Esophagus mucosa (tissue), 1 donor: ENCODE results near the gene BPIFA1. TPM values are rescaled to one million over a fixed set of nuclear protein-coding genes. Genes with fewer than 3 reads are reported as not detected.

Experiments
- ATAC-seq: fragments of 200-7000 bp; cut with Tn5 transposase; one replicate; pipeline ENCODE4 v1.9.1; 2020
- total RNA-seq: library from RNA; stranded (reverse); gene quantifications from one replicate; pipeline ENCODE4 v1.2.4, GENCODE V29; 2023
- donor health status: DM: yes; HTN: yes; CAD: no.

The BPIFA1 gene
- total RNA-seq, 1 donor from 2014 or later = not detected

DNA sequence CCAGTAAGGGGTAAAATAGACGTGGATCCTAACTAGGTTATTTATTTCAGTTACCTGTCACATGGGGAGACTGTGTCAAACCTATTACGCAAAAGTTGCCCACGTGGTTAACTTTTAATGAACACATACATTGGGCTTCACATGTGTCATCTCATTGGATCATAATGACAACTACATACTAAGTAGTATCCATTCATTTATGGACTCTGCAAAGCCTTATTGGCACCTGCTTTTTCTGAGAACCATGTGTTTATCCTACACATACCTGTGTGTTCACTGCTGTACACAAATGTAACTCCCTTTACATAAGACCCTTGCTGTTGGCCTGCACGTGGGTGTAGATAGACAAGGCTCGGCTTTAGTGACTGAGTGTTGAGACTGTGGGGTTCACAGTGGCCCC, 5.1 kb downstream of the BPIFA1 start:
- no peak for ATAC-seq

- no peak for ATAC-seq
These were observed 6.7 kb downstream of the BPIFA1 start for GRCh38 chr20:33242319-33243100.

- ATAC-seq = no peak
These were observed 10.3 kb downstream of the BPIFA1 start for GRCh38 chr20:33246077-33246476.

- no peak for ATAC-seq
These were observed 13.7 kb downstream of the BPIFA1 start for GRCh38 chr20:33249456-33249855.

DNA sequence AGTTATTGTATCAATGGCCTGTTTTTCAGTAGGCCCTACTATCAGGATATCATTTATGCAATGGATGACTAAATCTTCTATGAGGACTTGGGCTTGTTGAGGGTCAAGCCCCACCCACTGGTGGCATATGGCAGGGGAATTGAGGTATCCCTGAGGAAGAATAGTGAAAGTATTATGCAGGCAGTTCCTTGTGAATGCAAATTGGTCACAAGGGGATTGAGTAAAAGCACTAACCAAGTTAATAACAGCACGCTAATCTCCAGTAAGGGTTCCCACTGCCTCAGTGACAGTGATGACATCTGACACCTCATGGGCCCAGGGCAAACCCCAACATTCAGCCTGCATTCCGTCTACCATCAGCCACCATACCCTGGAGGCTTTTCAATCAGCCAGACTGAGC, 14.9 kb downstream of the BPIFA1 start:
- no peak for ATAC-seq

GRCh38 chr20:33251496-33251895, 15.7 kb downstream of the BPIFA1 start:
- no peak for ATAC-seq

DNA sequence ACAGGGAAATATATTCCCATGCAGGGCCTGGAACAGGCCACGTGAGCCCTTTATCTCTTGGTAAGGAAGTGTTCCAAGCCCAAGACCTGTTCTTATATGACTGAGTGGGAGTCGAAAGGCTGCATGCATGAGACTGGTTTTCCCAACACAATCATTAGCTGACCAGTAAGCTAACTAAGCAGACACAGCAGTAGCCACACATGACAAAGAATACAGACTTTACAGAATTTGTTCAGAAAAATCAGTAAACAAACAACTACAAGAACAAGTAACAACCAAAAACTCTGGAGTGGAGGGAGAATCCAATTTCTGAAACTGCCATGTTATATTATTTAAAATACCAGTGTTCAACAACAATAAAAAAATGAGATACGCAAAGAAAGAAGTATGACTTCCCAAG, 16.7 kb downstream of the BPIFA1 start:
- ATAC-seq = no peak

DNA sequence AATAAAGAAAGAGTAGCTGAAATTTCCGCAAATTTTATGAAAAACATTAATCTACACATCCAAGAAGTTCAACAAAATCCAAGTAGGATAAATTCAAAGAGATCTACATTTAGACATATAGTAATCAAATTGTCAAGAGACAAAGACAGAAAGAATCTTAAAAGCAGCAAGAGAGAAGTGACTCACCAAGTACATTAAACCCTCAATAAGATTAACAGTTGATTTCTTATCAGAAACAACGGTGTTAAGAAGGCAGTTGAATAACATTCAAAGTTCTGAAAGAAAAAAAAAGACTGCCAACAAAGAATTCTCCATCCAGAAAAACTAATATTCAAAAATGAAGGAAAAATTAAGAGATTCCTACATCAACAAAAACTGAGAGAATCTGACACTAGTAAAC, 19.2 kb downstream of the BPIFA1 start:
- no peak for ATAC-seq

- no peak for ATAC-seq
These were observed 21.4 kb downstream of the BPIFA1 start for GRCh38 chr20:33257237-33257636.

DNA sequence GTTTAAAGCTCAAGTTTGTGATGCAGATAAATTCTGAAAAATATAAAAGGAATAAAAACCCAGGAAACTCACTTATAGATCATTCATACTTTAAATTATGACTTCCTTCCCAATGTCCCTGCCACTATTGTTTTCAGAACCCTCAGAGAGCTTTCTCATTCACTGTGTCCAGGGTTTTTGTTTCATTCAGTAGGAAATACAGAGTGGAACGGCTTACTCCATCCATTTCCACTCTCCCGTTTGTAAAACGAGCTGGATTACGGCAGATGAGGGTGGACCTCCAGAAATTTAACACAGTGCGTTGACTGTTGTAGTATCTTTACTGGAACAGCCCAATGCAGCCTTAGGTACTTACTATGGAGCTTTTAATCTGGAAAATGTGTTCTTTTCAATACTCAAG, 23.6 kb downstream of the BPIFA1 start:
- ATAC-seq = no peak

DNA sequence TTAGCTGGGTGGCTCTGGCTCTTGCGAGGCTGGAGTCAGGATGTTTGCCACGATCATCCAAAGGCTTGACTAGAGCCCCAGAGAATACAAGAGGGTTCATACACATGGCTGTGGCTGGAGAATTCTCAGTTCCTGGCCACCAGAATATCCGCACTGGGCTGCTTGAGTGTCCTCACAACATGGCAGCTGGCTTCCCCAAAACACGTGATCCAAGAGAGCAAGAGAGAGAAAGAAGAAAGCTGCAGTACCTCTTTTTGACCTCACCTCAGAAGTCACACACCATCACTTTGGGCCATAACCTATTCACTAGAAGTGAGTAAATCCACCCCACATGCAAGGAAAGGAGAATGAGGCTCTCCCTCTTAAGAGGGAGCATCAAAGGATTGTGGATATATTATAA, 25.7 kb downstream of the BPIFA1 start:
- no peak for ATAC-seq

DNA sequence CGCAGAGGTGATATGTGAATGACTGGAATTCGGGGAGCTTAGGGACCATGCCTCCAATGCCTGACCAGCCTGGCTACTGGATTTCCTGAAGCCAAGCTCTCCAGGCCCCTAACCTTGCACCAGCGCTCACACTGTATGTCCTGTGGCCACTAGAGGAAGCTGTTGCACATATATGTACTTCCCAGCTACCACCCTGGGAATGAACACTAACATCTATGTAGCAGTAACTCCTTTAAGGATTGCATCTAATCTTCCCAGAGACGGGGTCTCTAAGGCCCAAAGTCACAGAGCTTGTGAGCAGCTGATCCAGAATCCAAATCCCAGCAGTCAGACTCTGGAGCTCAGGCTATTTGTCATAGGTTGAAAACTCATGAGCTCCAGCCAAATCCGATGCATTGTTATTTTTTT, 26.9 kb downstream of the BPIFA1 start:
- ATAC-seq = peak; percentile 67

DNA sequence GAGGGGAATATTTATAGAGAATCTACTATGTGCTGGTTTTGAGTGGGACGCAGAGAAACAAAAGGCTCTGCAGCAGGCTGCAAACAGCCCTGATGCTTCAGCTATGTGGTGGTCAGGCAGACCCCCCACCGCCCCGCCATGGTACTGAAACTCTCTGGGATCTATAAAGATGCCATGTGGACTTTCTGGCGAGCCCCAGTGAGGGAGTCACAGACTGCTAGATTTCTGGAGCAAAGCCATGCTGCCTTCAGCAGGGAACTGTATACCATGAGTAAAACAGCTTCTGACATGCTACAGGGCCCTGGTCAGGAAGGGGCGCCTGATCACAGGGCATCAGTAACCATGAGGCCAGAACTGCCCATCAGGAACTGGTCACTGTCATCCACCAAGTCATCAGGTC, 28.0 kb downstream of the BPIFA1 start:
- ATAC-seq = no peak

DNA sequence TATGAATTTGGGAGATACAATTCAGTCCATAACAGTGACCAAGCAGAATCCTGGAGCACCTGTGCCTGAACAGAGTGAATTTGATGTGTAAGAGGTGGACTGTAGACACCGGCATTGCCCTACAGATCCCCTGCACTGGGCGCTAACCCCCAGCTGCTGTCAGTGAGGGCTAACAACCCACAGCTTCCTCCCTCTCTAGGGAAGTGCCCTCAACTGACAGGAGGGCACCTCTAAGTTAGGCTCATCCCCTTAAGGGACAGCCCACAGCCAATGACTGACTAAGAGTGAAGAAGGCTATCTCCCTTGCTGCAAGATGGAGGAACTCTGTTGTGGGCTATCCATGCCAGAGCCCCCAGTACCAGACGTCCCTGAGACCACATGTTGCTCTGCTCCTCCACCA, 31.9 kb downstream of the BPIFA1 start:
- no peak for ATAC-seq

GRCh38 chr20:33272155-33272873, 36.5 kb downstream of the BPIFA1 start:
- no peak for ATAC-seq

DNA sequence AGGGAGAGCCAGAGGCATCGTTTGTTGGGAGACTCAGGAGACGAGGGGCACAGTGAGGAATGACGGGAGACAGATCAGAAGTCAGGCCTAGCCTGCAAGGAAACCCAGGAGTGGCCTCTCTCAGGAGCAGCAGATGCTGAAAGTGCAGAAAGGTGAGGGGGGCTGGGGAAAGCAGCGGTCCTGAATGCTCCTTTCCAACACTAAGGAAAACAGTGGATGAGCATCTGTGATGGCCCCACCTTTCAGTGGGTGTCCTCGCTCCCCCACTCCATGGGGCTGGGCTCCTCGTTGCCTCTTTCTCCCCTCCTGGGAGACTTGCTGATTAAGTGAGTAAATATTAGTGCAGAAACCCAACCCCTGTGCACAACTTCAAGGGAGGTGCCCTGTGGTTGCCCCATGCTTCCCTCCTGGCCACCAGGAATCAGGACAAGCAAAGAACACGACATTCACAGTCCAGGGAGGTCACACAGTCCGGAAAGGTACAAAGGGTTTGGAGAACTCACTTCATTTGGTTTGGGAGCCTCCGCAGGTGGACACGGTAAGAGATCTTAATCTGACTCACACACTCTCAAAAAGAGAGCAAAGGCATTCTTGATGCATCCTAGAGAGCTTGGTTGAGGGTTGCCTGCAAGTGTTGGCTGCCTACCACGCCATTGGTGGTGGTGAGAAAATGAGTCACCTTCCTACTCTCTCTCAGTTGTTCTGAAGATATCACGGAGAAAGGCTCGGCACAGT, 37.5 kb downstream of the BPIFA1 start:
- ATAC-seq = no peak

DNA sequence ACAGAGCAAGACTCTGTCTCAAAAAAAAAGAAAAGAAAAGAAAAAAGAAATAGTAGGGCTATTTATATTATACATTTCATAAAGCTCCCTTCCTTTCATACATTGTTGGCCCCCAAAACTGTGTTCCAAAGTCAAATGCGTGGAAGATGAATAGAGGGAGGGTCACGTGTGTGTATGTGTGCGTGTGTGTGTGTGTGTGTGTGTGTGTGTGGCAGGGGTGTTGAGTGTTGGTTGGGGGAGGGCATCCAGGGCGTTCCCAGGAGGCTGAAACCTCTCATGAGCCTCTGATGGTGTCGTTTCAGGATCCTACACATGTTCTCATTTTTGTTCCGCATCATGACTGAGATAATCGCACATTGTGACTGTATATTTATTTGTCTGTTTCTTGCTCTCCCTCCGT, 39.4 kb downstream of the BPIFA1 start:
- ATAC-seq = no peak

- ATAC-seq = no peak
These were observed 40.1 kb downstream of the BPIFA1 start for GRCh38 chr20:33275871-33276270.

DNA sequence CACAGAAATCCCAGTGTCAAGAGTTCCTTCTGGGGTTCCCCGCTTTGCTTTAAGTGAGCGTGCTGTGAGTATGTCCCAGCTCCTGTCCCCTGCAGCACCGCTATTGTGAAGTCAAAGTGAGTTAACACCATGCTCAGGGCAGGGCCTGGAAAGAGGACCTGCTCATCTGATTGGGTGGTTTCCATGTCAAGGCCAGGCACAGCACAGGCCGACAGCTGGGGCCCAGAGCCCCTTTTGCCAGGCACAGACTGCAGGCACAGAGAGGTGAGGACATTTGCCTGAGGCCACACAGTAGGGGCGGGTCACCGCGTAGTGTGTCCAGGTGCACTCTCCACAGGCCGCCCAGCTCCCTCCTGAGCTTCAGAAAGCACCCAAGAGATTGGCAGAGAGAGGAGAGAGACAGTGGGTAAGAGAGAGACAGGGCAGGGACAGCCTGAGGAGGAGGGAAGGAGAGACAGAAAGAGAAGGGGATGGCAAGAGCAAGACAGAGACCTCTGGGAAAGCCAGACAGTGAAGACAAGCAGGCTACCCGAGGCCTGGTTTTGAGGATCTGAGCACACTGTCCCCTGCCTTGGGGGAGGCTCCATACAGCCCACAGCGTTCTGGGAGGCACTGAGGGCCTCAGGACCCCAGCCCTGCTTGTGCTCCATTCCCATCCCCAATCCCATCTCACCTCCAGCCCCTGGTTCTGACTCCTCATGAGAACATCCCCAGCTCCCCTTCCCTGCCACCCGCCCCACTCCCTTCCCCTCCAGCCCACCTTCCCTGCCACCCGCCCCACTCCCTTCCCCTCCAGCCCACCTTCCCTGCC, 40.7 kb downstream of the BPIFA1 start:
- no peak for ATAC-seq

- ATAC-seq = no peak
These were observed 42.0 kb downstream of the BPIFA1 start for GRCh38 chr20:33277471-33278441.

DNA sequence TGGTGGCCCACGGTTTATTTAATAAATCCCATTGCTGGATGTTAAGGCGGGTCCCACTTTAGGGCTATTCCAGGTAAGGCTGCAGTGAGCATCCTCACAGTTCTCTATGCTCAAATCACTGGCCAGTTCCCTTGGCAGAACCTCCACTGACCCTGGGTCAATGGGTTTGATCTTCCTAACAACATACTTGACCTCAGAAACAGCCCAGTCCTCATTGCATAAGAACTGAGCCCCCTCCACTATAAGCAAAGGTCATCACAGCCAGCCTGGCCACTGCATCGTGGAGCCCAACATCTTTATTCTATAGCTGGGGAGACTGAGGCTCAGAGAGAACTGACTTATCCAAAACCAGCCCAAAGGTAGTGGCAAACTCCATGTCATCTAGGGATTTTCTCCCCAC, 42.9 kb downstream of the BPIFA1 start:
- ATAC-seq = no peak
